Neural crest cell (in vitro differentiated cells): ENCODE measurements around the gene TNFRSF19. TPM values are rescaled to one million over a fixed set of nuclear protein-coding genes. Genes with fewer than 3 reads are reported as not detected.

Experiments used
- DNase-seq: peaks from one replicate; pipeline ENCODE4 v3.0.0; 2021; ENCODE audit warnings: low read depth, mixed read lengths, low spot score
- H3K27ac Mint-ChIP-seq: one replicate; pipeline ENCODE4 v1.8.0; 2021; ENCODE audit warnings: mild to moderate bottlenecking, mixed read lengths; ENCODE audit not compliant: unreplicated experiment
- H3K27me3 Mint-ChIP-seq: 2 replicates; pipeline ENCODE4 v1.8.0; 2021; ENCODE audit warnings: low read depth, mild to moderate bottlenecking, mixed read lengths
- H3K36me3 Mint-ChIP-seq: 2 replicates; pipeline ENCODE4 v1.8.0; 2021; ENCODE audit warnings: low read depth, mild to moderate bottlenecking, mixed read lengths
- H3K4me1 Mint-ChIP-seq: 2 replicates; pipeline ENCODE4 v1.8.0; 2021; ENCODE audit warnings: mixed read lengths
- H3K4me3 Mint-ChIP-seq: one replicate; pipeline ENCODE4 v1.8.0; 2021; ENCODE audit warnings: mild to moderate bottlenecking, mixed read lengths
- H3K9me3 Mint-ChIP-seq: 2 replicates; pipeline ENCODE4 v1.8.0; 2021; ENCODE audit warnings: mixed read lengths
- CTCF ChIP-seq: fragments of 200-600 bp; sonication (generic); conservative IDR thresholded peaks from 2 replicates; pipeline ENCODE4 v1.5.0; 2021; ENCODE audit warnings: antibody characterized with exemption, mild to moderate bottlenecking
- total RNA-seq: library from RNA; stranded (reverse); gene quantifications from 2 replicates; pipeline ENCODE4 v1.2.1, GENCODE V29; 2021

The TNFRSF19 gene
- total RNA-seq, 1 donor from 2014 or later, result 76.1 TPM

- Mint-ChIP-seq H3K27ac (no peak overlapping the region), H3K9me3 (peaks cover 10% of the 10 kb centered on the region), H3K27me3 (no peaks in the 10 kb centered on the region), H3K36me3 (peaks cover 11% of the 10 kb centered on the region), H3K4me3 (no peak overlapping the region), H3K4me1 (peaks cover 7% of the 10 kb centered on the region)
- no peak for TF ChIP-seq CTCF
- no peak for DNase-seq
These were observed 140.2 kb downstream of the TNFRSF19 start for GRCh38 chr13:23710366-23710765.

GRCh38 chr13:23711355-23711754 lies 141.1 kb downstream of the TNFRSF19 start:
- no peaks in the 10 kb centered on the region for H3K4me1 Mint-ChIP-seq
- no peak for TF ChIP-seq CTCF
- no peak for DNase-seq
- H3K36me3 Mint-ChIP-seq, result peaks cover 11% of the 10 kb centered on the region
- H3K4me3 Mint-ChIP-seq, result no peak overlapping the region
- H3K9me3 Mint-ChIP-seq, result peaks cover 10% of the 10 kb centered on the region
- H3K27ac Mint-ChIP-seq, result no peak overlapping the region
- no peaks in the 10 kb centered on the region for H3K27me3 Mint-ChIP-seq

GRCh38 chr13:23714672-23715071 lies 144.5 kb downstream of the TNFRSF19 start:
- Mint-ChIP-seq H3K9me3 (peaks cover 10% of the 10 kb centered on the region), H3K36me3 (peaks cover 11% of the 10 kb centered on the region), H3K27ac (peak overlapping the region; percentile 69), H3K4me1 (no peaks in the 10 kb centered on the region), H3K4me3 (no peak overlapping the region), H3K27me3 (no peaks in the 10 kb centered on the region)
- TF ChIP-seq CTCF, result no peak
- DNase-seq, result no peak

- peaks cover 11% of the 10 kb centered on the region for H3K36me3 Mint-ChIP-seq
- peaks cover 10% of the 10 kb centered on the region for H3K9me3 Mint-ChIP-seq
- H3K4me1 Mint-ChIP-seq, result no peaks in the 10 kb centered on the region
- no peak overlapping the region for H3K4me3 Mint-ChIP-seq
- TF ChIP-seq CTCF, result no peak
- DNase-seq, result no peak
- no peak overlapping the region for H3K27ac Mint-ChIP-seq
- no peaks in the 10 kb centered on the region for H3K27me3 Mint-ChIP-seq
These were observed 145.0 kb downstream of the TNFRSF19 start for GRCh38 chr13:23715092-23715761.

GRCh38 chr13:23715762-23716235 lies 145.6 kb downstream of the TNFRSF19 start:
- H3K36me3 Mint-ChIP-seq, result peaks cover 11% of the 10 kb centered on the region
- peaks cover 10% of the 10 kb centered on the region for H3K9me3 Mint-ChIP-seq
- no peak overlapping the region for H3K4me3 Mint-ChIP-seq
- peak; percentile 31 for TF ChIP-seq CTCF
- H3K27me3 Mint-ChIP-seq, result no peaks in the 10 kb centered on the region
- no peak overlapping the region for H3K27ac Mint-ChIP-seq
- no peaks in the 10 kb centered on the region for H3K4me1 Mint-ChIP-seq
- DNase-seq, result no peak
